Adipocyte (in vitro differentiated cells): ENCODE data around the gene MDH1.
A peak's percentile ranks its signal among the peaks of the same experiment; 100 is the strongest.
"Not testable (repeated sequence)": the region's sequence is repeated elsewhere in the genome, so short reads cannot be mapped to it uniquely, and the experiment has no call there.

ENCODE experiments used
- DNase-seq: peaks from one replicate; pipeline ENCODE4 v3.0.0-alpha.2; 2015; ENCODE audit warnings: low read depth
- H3K27me3 ChIP-seq: replicated peaks from 2 replicates; pipeline ENCODE4 v1.7.0; 2013; ENCODE audit warnings: mild to moderate bottlenecking, low read length, moderate library complexity; ENCODE audit not compliant: control insufficient read depth, insufficient read depth
- H3K36me3 ChIP-seq: 2 replicates; pipeline ENCODE4 v1.7.0; 2013; ENCODE audit warnings: low read length, mild to moderate bottlenecking, moderate library complexity; ENCODE audit not compliant: control insufficient read depth, insufficient read depth, severe bottlenecking
- H3K4me1 ChIP-seq: 2 replicates; pipeline ENCODE4 v1.7.0; 2013; ENCODE audit warnings: mild to moderate bottlenecking, low read length, moderate library complexity; ENCODE audit not compliant: control insufficient read depth, insufficient read depth
- H3K4me3 ChIP-seq: 2 replicates; pipeline ENCODE4 v1.7.0; 2013; ENCODE audit warnings: mild to moderate bottlenecking, low read length, moderate library complexity
- H3K9ac ChIP-seq: 2 replicates; pipeline ENCODE4 v1.7.0; 2013; ENCODE audit warnings: mild to moderate bottlenecking, low read length, moderate library complexity
- H3K9me3 ChIP-seq: 2 replicates; pipeline ENCODE4 v1.7.0; 2013; ENCODE audit warnings: mild to moderate bottlenecking, low read length, moderate library complexity; ENCODE audit not compliant: control insufficient read depth

MDH1 gene

GRCh38 chr2:63590626-63591408 is 2.1 kb downstream of the MDH1 start:
- peak overlapping the region; percentile 98 for H3K4me3 ChIP-seq
- H3K9ac ChIP-seq: peak overlapping the region; percentile 97
- H3K9me3 ChIP-seq: no peaks in the 10 kb centered on the region
- H3K27me3 ChIP-seq: no peaks in the 10 kb centered on the region
- H3K4me1 ChIP-seq: peaks cover 29% of the 10 kb centered on the region
- peaks cover 34% of the 10 kb centered on the region for H3K36me3 ChIP-seq
- DNase-seq: no peak

GRCh38 chr2:63591566-63592175 is 2.9 kb downstream of the MDH1 start:
- Histone ChIP-seq H3K27me3 (no peaks in the 10 kb centered on the region), H3K9ac (peak overlapping the region; percentile 97), H3K4me3 (peak overlapping the region; percentile 98), H3K36me3 (peaks cover 43% of the 10 kb centered on the region), H3K9me3 (no peaks in the 10 kb centered on the region), H3K4me1 (peaks cover 29% of the 10 kb centered on the region)
- no peak for DNase-seq

- DNase-seq: no peak
- peaks cover 69% of the 10 kb centered on the region for H3K36me3 ChIP-seq
- H3K4me1 ChIP-seq: peaks cover 23% of the 10 kb centered on the region
- H3K9me3 ChIP-seq: no peaks in the 10 kb centered on the region
- no peak overlapping the region for H3K4me3 ChIP-seq
- no peak overlapping the region for H3K9ac ChIP-seq
- H3K27me3 ChIP-seq: no peaks in the 10 kb centered on the region
These were observed 5.9 kb downstream of the MDH1 start for GRCh38 chr2:63594660-63595059.

GRCh38 chr2:63596401-63596883 is 7.7 kb downstream of the MDH1 start:
- Histone ChIP-seq H3K9ac (no peak overlapping the region), H3K9me3 (no peaks in the 10 kb centered on the region), H3K36me3 (peaks cover 84% of the 10 kb centered on the region), H3K27me3 (no peaks in the 10 kb centered on the region), H3K4me1 (peaks cover 5% of the 10 kb centered on the region), H3K4me3 (no peak overlapping the region)
- no peak for DNase-seq

- no peaks in the 10 kb centered on the region for H3K27me3 ChIP-seq
These were observed 10.2 kb downstream of the MDH1 start for GRCh38 chr2:63598981-63599380.

GRCh38 chr2:63600881-63601460 is 12.2 kb downstream of the MDH1 start:
- Histone ChIP-seq H3K4me1 (no peaks in the 10 kb centered on the region), H3K4me3 (no peak overlapping the region), H3K36me3 (peaks cover 97% of the 10 kb centered on the region), H3K9ac (no peak overlapping the region), H3K9me3 (no peaks in the 10 kb centered on the region), H3K27me3 (no peaks in the 10 kb centered on the region)
- no peak for DNase-seq

More at GRCh38 chr2:63598981-63599380, 10.2 kb downstream of the MDH1 start:
- Histone ChIP-seq H3K4me3 (no peak overlapping the region), H3K9me3 (no peaks in the 10 kb centered on the region), H3K36me3 (peaks cover 97% of the 10 kb centered on the region), H3K4me1 (no peaks in the 10 kb centered on the region), H3K9ac (no peak overlapping the region)
- DNase-seq: no peak

GRCh38 chr2:63604666-63605065 is 15.9 kb downstream of the MDH1 start:
- Histone ChIP-seq H3K9ac (no peak overlapping the region), H3K9me3 (no peaks in the 10 kb centered on the region), H3K4me1 (peaks cover 10% of the 10 kb centered on the region), H3K27me3 (no peaks in the 10 kb centered on the region), H3K36me3 (peaks cover 85% of the 10 kb centered on the region), H3K4me3 (no peak overlapping the region)
- no peak for DNase-seq

- peak; percentile 42 for DNase-seq
- H3K9ac ChIP-seq, H3K9me3 ChIP-seq, H3K27me3 ChIP-seq, H3K4me3 ChIP-seq: not testable (repeated sequence)
- Histone ChIP-seq H3K36me3 (peaks cover 43% of the 10 kb centered on the region), H3K4me1 (peaks cover 20% of the 10 kb centered on the region)
These were observed 20.1 kb downstream of the MDH1 start for GRCh38 chr2:63608865-63609264.

GRCh38 chr2:63610525-63610924 is 21.8 kb downstream of the MDH1 start:
- peaks cover 26% of the 10 kb centered on the region for H3K36me3 ChIP-seq
- no peak overlapping the region for H3K9ac ChIP-seq
- no peak for DNase-seq
- H3K9me3 ChIP-seq: no peaks in the 10 kb centered on the region
- H3K27me3 ChIP-seq: no peaks in the 10 kb centered on the region
- peaks cover 25% of the 10 kb centered on the region for H3K4me1 ChIP-seq
- no peak overlapping the region for H3K4me3 ChIP-seq

- no peaks in the 10 kb centered on the region for H3K9me3 ChIP-seq
- H3K36me3 ChIP-seq: no peaks in the 10 kb centered on the region
- peaks cover 22% of the 10 kb centered on the region for H3K4me1 ChIP-seq
- peak overlapping the region; percentile 39 for H3K9ac ChIP-seq
- H3K27me3 ChIP-seq: no peaks in the 10 kb centered on the region
- DNase-seq: no peak
- H3K4me3 ChIP-seq: peak overlapping the region; percentile 42
These were observed 24.7 kb downstream of the MDH1 start for GRCh38 chr2:63613391-63613901.

GRCh38 chr2:63614448-63614968 is 25.7 kb downstream of the MDH1 start:
- H3K4me3 ChIP-seq: no peak overlapping the region

More at GRCh38 chr2:63614448-63614968, 25.7 kb downstream of the MDH1 start:
- Histone ChIP-seq H3K9me3 (no peaks in the 10 kb centered on the region), H3K27me3 (no peaks in the 10 kb centered on the region), H3K36me3 (no peaks in the 10 kb centered on the region), H3K4me1 (peaks cover 14% of the 10 kb centered on the region), H3K9ac (no peak overlapping the region)
- DNase-seq: no peak
